GM12891 (cell line): ENCODE data around the gene MICAL3.

Source experiments
- POLR2A ChIP-seq: IDR thresholded peaks from 2 replicates; pipeline ENCODE4 v1.6.1; 2011; ENCODE audit warnings: low read depth, low read length, control low read depth
- POLR2AphosphoS5 ChIP-seq: IDR thresholded peaks from 2 replicates; pipeline ENCODE4 v1.6.1; 2011; ENCODE audit warnings: low read depth, low read length, control low read depth
- SPI1 ChIP-seq: IDR thresholded peaks from 2 replicates; pipeline ENCODE4 v1.6.1; 2011; ENCODE audit warnings: low read depth, low read length, control low read depth
- TAF1 ChIP-seq: IDR thresholded peaks from 2 replicates; pipeline ENCODE4 v1.6.1; 2011; ENCODE audit warnings: low read depth, low read length, control low read depth

DNA sequence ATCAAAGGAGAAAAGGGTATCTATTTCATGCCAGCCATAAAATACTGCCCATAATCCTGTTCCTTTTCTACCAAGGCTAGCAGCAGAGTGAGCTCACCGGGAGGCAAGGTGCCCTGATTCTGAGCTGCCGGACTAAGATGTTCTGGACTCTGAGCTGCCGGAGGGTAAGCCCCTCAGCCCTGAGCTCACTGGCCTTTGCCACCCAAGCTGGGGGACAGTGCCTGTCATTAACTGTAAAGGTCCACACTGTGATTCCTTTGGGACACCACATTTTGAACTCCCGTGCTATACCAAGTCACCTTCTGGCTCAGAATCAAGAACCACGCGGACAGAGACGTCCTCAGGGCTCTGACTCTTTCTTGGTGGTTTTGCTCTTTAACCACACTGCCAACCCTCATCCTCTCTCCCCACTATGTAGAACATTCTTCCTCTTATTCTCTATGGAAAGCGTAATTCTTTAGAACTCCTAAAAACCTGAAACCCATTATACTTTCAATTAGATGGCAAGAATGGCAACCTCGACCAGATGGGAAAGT, 161.6 kb downstream of the MICAL3 start:
- no peak for TF ChIP-seq POLR2A
- no peak for TF ChIP-seq POLR2AphosphoS5
- TF ChIP-seq SPI1: no peak
- TF ChIP-seq TAF1: no peak
